Endothelial cell (in vitro differentiated cells): Measurements from ENCODE around the gene MDK. TPM values are rescaled to one million over a fixed set of nuclear protein-coding genes. Genes with fewer than 3 reads are reported as not detected.
"Not testable (repeated sequence)": the region's sequence is repeated elsewhere in the genome, so short reads cannot be mapped to it uniquely, and the experiment has no call there.

Experiments used
- DNase-seq: peaks from one replicate; pipeline ENCODE4 v3.0.0; 2021; ENCODE audit warnings: low spot score
- H3K27ac Mint-ChIP-seq: one replicate; pipeline ENCODE4 v1.8.0; 2021; ENCODE audit warnings: mixed read lengths, inconsistent platforms; ENCODE audit not compliant: unreplicated experiment
- H3K27me3 Mint-ChIP-seq: one replicate; pipeline ENCODE4 v1.8.0; 2021; ENCODE audit warnings: mild to moderate bottlenecking, moderate library complexity, mixed read lengths, inconsistent platforms; ENCODE audit not compliant: unreplicated experiment
- H3K36me3 Mint-ChIP-seq: one replicate; pipeline ENCODE4 v1.8.0; 2021; ENCODE audit warnings: mild to moderate bottlenecking, low read depth, mixed read lengths, inconsistent platforms; ENCODE audit not compliant: unreplicated experiment
- H3K4me1 Mint-ChIP-seq: one replicate; pipeline ENCODE4 v1.8.0; 2021; ENCODE audit warnings: mild to moderate bottlenecking, mixed read lengths, inconsistent platforms; ENCODE audit not compliant: unreplicated experiment
- H3K4me3 Mint-ChIP-seq: one replicate; pipeline ENCODE4 v1.8.0; 2021; ENCODE audit warnings: mild to moderate bottlenecking, mixed read lengths, inconsistent platforms; ENCODE audit not compliant: unreplicated experiment
- H3K9me3 Mint-ChIP-seq: one replicate; pipeline ENCODE4 v1.8.0; 2021; ENCODE audit warnings: mixed read lengths, inconsistent platforms; ENCODE audit not compliant: unreplicated experiment
- CTCF ChIP-seq: fragments of 200-600 bp; sonication (generic); IDR thresholded peaks from one replicate; pipeline ENCODE4 v1.5.0; 2021; ENCODE audit warnings: antibody characterized with exemption; ENCODE audit not compliant: unreplicated experiment
- total RNA-seq: library from RNA; stranded (reverse); fragmentation: NEBNext Ultra II Directional; extraction: Animal tissue kit (Norgen Biotek cat#: 25700); gene quantifications from one replicate; pipeline ENCODE4 v1.2.1, GENCODE V29; 2021; ENCODE audit not compliant: unreplicated experiment

The MDK gene
- total RNA-seq, 1 donor from 2014 or later = 553 TPM

DNA sequence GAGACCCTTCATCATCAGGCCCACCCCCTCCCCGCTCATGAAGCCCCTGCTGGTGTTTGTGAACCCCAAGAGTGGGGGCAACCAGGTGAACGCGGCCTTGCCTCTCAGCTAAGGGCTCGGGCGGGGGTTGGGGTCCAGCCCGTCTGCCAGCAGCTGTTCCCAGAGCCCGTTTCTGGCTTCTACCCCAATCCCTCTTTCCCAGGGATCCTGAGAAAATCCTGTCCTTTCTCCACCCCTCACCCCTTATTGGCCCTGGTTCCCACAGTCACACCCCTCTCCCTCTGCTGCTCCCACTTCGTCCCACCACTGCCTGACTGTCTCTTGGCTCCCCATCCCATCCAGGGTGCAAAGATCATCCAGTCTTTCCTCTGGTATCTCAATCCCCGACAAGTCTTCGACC is 9.4 kb upstream of the MDK start:
- Mint-ChIP-seq H3K9me3 (no peaks in the 10 kb centered on the region), H3K27me3 (peaks cover 10% of the 10 kb centered on the region), H3K27ac (no peak overlapping the region), H3K36me3 (peaks cover 16% of the 10 kb centered on the region), H3K4me1 (no peaks in the 10 kb centered on the region), H3K4me3 (no peak overlapping the region)
- TF ChIP-seq CTCF = no peak
- no peak for DNase-seq

GRCh38 chr11:46372501-46372900 is 9.0 kb upstream of the MDK start:
- not testable (repeated sequence) for H3K4me3 Mint-ChIP-seq, H3K27me3 Mint-ChIP-seq, H3K4me1 Mint-ChIP-seq, H3K9me3 Mint-ChIP-seq, H3K27ac Mint-ChIP-seq, DNase-seq
- H3K36me3 Mint-ChIP-seq = peaks cover 20% of the 10 kb centered on the region

DNA sequence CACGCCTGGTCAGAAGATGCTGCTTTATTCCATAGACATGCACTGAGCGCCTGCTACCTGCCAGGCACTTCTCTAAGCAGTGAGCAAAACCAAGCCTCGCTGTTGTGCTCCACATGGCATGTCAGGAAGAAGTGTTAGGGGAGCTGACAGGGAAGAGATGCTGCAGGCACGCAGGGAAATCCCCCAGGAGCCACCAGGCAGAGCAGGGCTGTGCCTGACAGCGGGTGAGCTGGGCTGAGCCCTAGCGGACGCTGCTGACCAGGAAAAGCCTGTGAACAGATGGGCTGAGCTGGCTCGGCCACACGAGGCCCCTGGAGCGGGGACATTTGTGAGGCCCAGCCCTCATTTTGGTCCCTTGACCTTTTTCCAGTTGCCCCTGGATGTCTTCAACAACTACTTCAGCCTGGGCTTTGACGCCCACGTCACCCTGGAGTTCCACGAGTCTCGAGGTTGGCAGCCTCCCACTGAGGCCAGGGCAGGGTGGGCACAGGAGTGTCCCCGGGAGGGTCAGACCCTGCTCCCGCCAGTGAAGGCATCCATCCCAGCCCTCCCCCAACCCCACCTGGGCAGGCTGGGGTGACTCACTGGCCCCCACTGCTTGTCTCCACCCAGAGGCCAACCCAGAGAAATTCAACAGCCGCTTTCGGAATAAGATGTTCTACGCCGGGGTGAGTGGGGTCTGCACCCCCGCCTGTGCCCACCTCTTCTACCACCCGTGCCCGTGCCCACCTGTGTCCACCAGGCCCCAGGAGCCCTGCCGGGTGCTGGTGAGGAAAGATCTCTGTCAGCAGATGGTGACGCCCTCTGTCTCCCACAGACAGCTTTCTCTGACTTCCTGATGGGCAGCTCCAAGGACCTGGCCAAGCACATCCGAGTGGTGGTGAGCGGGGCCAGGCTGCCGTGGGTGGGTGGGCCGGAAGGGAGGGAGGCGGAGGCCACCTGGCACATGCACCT is 7.4 kb upstream of the MDK start:
- Mint-ChIP-seq H3K27me3 (peaks cover 11% of the 10 kb centered on the region), H3K27ac (no peak overlapping the region), H3K36me3 (peaks cover 17% of the 10 kb centered on the region), H3K9me3 (no peaks in the 10 kb centered on the region), H3K4me3 (no peak overlapping the region), H3K4me1 (no peaks in the 10 kb centered on the region)
- no peak for DNase-seq
- no peak for TF ChIP-seq CTCF

DNA sequence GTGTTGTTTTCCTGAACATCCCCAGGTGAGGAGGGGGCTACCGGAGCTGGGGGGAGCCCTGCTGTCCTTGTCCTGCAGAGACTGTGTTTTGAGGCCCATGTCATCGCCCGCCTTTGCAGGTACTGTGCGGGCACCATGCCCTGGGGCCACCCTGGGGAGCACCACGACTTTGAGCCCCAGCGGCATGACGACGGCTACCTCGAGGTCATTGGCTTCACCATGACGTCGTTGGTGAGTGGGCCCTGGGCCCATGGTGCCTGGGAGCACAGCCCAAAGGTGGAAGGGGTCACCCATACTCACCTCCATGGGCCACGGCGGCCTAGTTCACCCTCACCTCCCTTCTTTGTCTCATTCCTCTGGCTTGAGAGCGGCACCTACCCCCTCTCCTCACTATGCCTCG is 6.7 kb upstream of the MDK start:
- no peaks in the 10 kb centered on the region for H3K4me1 Mint-ChIP-seq

DNA sequence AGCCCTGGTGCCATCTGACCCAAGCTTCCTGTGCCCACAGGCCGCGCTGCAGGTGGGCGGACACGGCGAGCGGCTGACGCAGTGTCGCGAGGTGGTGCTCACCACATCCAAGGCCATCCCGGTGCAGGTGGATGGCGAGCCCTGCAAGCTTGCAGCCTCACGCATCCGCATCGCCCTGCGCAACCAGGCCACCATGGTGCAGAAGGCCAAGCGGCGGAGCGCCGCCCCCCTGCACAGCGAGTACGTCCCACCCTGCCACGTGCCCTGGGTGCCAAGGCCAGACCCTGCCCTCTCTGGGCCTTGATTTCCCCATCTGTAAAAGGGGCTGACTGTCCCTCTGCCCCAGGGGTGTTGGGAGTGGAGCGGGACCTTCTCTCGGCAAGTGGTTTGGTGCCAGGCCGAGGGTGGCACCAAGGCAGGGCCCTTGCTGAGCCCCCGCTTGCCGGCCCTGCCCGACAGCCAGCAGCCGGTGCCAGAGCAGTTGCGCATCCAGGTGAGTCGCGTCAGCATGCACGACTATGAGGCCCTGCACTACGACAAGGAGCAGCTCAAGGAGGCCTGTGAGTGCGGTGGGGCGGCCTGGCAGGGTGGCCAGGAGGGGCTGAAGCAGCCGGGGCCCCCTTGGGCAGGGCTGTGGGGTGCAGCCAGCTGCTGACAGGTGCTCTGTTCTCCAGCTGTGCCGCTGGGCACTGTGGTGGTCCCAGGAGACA is 5.9 kb upstream of the MDK start:
- no peak for DNase-seq
- no peaks in the 10 kb centered on the region for H3K4me1 Mint-ChIP-seq
- H3K9me3 Mint-ChIP-seq = no peaks in the 10 kb centered on the region
- no peak overlapping the region for H3K4me3 Mint-ChIP-seq
- H3K27me3 Mint-ChIP-seq = peaks cover 8% of the 10 kb centered on the region
- no peak for TF ChIP-seq CTCF
- H3K27ac Mint-ChIP-seq = no peak overlapping the region
- peaks cover 13% of the 10 kb centered on the region for H3K36me3 Mint-ChIP-seq

More for the DNA sequence above, 6.7 kb upstream of the MDK start:
- peaks cover 17% of the 10 kb centered on the region for H3K36me3 Mint-ChIP-seq
- peaks cover 11% of the 10 kb centered on the region for H3K27me3 Mint-ChIP-seq
- H3K27ac Mint-ChIP-seq = no peak overlapping the region
- no peak overlapping the region for H3K4me3 Mint-ChIP-seq
- TF ChIP-seq CTCF = no peak
- no peak for DNase-seq
- H3K9me3 Mint-ChIP-seq = no peaks in the 10 kb centered on the region
